Measurements from ENCODE around the gene UROC1.

UROC1 gene

DNA sequence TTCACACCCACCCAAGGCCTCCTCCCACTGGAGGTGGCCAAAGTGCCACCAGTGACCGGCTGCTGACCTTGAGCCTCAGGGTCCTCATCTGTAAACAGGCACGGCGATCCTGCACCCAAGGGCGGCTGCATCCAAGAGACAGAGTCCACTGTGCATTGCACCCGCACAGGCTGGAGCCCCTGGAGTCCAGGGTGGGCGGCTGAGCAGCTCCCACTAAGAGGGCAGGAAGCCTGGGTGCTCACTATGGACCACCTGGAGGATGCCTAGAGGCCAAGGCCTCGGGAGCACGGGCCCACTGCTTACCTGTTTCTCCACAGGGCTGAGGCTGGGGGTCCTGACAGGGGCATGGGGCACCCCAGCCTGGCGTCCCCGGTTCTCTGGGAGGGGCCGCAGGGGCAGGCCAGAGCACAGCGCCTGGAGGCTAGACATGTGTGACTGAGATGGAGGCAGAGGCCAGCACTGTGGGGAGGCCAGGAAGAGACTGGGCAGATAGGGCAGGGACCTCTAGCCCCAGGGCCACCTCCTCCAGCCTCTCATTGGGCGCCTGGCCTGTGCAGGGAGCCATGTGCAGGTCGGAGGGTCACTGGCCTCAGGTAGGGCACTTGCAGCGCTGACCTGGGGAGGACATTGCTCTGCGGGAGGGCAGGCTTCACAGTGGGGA lies at the start of gene UROC1:
TSS of gene UROC1 (minus strand) at position 483 of the 661 bp plus-strand sequence. CDS start at position 429, 54 bp downstream.
- no peak for DNase-seq

DNA sequence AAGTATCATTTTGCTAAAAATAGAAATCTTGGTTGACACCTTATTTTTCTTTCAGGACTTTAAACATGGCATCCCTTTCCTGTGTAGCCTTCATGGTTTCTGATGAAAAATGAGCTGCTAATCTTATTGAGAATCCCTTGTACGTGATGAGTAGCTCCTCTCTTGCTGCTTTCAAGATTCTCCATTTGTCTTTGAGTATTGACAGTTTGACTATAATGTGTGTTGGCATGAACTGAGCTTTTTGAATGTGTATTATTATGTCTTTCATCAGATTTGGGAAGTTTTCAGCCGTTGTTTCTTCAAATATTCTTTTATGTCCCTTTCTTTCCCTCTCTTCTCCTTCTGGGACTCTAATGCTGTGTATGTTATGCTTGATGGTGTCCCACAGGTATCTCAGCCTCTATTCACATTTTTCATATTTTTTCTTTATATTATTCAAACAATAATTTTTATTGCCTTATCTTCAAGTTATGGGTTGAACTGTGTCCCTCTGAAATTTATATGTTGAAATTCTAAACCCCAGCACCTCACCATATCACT lies 45.2 kb upstream of the UROC1 start:
- DNase-seq = no peak

DNA sequence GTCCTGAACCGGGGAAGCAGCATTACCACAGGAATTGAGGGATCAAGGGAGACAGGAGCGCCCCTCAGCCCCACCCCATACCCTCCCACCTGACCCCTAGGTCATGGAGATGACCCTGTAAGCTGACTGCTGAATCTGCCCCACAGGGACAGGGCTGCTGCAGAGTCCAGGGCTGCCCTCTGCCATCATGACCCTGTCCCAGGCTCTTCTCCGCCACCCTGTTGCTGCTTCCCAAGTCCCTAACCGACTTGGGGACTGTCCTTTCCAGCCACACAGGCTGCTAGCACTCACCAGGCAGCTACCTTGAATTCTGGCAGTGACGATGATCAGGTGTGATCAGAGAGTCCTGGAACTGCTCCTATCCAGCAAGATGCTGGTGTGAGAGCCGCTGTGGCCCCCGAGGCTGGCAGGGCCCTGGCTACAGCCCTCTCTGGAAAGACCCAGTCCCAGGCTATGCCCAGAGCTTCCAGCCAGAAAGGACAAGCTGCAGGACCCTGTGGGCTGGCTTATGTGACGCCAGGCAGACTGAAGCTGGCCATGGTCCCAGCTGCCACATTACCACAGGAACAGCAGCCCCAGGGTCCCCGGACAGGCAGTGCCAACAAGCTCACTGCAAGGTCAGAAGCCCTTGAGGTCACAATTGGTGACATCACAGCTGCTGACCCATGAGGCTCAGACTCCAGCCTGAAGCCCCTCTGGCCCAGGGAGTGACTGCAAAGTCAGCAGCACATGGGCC lies 40.9 kb upstream of the UROC1 start, which contains the start of gene C3orf22:
TSS of gene C3orf22 (minus strand) at position 597 of the 736 bp plus-strand sequence. CDS start 5,542 bp downstream, outside the sequence.
- no peak for DNase-seq

DNA sequence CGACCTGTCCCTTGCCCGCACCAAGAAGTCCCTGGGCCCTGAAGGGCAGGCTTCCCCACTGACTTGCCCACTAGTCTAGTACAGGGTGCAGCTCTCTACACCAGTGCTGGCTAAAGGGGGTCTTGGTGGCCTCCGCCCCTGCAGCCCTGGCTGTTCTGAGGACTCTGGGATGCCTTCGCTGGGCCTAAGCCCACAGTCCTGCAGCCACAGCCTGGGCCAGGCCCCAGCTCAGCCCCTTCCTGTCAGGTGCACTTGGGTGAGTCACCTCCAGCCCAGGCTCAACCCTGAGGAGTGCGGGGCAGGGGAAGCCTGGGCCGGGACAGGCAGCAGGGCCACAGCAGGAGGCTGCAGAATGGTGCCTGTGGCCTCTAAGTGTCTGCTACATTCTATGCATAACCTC lies 40.2 kb upstream of the UROC1 start:
- no peak for DNase-seq

DNA sequence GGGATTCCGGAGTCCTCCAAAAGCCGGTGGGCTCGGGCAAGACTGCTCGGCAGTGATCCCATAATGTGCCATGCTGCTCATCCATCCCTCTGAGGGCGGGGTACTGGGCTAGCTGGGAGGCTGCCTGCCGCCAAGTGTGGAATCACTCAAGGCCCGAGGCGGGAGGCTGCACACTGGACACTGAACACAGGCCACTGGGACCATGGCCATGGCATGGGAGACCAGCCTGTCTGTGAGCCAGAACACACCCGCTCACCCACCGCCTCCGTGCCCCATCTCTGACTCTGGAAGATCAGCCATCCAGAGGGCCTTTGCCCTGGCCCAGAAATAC lies 39.8 kb upstream of the UROC1 start:
- DNase-seq = no peak

DNA sequence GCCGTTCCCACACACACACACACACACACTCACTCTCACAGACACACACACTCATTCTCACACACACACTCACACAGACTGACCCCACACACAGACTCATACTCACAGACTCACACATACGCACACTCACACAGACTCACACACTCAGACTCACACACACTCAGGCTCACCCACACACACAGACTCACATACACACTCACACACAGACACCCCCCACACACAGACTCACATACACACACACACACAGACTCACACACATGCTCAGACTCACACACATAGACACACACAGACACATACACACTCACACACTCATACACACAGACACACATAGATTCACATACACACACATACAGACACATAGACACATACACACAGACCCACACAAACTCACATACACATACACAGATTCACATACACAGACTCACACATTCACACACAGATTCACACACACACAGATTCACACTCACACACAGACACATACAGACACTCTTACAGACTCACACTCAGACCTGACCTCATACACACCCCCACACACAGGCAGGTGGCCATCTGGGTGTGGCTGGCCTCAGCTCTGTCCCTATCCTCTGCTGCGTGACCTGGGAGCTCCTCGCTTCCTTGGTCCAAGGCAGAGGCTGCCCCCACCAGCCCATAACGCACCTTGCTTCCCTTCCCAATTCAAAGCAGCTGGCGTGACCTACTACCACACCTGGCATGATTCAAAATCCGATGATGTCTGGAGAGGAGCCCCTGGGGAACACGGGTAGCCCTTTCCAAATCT lies 39.3 kb upstream of the UROC1 start:
- DNase-seq = no peak

DNA sequence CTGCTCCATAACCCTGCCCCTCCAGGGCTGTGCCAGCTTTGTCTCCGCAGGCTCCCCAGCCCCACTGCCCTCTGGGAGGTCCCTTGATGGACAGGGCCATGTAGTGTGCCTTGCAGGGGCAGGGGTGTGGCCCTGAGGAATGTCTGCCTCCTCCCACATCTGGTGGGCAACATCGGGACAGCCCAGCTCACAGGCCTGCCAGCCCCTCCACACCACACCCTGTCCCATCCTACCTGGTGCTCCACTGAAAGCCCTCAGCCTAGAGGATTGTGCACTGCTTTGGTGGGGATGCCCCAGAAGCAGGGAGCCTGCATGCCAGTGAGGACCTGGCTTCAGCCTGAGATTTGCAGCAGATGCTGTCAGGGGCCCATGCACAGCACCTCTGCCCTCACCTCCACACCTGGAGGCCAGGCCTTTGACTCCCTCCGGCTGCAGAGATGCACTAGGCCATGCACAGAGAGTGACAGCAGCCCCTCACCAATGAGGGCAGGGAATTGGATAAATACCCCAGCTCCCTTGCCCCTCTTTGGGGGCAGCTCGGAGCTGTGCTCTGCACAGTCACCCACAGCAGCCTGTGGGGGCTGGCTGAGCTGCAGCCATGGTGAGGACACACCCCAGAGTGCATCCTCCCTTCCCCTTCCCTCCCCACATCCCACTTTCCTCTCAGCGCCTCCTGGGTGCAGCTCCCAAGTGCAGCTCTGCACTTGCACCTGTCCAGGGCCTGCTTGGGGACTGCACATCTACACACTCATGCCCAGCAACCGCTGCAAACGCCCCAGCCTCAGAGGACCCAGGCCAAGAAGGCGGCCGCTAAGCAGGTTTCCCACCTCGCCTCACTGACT lies 38.4 kb upstream of the UROC1 start:
- no peak for DNase-seq

DNA sequence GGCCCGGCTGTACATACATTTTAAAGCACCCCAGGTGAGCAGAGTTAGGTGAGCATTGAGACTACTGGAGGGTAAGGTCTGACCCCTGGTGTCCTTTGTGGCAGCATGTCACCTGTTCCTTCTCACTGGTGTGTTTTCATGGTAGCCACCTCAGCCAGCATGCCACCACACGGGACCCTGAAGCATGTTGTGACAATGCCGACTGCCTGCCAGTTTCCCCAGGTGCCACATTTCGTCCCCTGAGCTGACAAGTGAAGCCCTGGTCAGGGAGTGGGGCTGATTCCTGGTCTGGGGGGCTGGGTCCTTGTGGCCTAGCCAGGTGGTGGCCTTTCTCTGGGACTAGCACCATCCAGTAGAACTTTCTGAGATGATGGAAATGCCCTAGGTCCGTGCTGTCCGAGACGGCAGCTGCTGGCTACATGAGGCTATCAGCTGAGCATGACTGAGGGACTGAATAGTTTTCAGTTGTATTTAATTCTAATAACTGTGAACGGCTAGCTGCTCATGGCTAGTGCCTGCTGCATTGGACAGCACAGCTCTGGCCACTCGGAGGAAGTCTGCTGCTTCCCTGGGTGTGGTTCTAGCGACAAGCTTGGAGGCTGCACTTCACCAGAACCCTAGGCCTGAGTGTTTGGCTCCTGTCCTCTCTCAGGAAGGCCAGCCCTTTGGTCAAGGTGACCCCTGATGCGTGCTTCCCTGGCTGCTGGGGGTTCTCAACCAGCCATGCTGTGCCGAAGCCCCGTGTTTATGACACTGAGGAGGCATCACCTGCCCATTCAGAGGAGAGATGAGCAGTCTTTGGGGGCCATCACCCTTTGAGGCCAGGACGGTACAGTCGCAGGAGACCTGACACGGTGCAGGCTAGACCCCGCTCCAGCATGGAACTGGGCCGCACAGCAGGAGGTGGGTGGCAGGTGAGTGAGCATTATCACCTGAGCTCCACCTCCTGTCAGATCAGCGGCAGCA lies 37.3 kb upstream of the UROC1 start:
- DNase-seq = no peak

DNA sequence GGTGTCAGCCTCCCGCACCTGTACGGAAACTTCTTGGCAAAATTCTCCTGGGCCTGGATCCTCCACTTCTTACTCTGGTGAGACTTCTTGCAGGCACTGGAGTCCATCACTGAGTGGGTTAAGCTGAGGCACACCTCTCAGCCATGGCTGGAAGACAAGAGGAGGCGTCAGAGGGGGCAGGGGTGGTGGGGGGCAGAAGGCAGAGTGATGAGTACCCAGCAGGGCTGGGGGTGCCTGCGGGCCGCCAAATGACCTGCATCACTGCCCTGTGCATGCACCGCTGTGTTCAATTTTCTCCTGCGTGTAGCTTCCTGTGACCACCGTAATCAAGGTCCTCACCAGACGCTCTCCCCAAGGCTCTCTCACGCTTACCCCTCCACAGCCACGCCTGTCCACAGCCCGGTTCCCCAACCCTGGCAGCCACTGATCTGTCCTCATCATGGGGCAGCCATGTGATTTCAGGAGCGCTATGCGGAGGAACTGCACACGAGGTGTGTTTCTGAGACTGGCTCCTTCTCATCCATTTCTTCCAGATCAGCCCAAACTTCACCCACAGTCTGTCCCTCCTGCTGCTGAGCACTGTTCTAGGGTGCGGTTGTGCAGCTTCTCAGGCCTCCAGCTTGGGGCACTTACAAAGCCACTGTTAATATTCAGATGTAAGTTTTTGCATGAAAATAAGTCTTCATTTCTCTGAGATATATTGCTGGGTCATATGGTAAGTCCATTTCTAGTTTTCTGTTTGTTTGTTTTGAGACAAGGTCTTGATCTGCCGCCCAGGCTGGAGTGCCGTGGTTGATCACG lies 35.9 kb upstream of the UROC1 start:
- DNase-seq = no peak

DNA sequence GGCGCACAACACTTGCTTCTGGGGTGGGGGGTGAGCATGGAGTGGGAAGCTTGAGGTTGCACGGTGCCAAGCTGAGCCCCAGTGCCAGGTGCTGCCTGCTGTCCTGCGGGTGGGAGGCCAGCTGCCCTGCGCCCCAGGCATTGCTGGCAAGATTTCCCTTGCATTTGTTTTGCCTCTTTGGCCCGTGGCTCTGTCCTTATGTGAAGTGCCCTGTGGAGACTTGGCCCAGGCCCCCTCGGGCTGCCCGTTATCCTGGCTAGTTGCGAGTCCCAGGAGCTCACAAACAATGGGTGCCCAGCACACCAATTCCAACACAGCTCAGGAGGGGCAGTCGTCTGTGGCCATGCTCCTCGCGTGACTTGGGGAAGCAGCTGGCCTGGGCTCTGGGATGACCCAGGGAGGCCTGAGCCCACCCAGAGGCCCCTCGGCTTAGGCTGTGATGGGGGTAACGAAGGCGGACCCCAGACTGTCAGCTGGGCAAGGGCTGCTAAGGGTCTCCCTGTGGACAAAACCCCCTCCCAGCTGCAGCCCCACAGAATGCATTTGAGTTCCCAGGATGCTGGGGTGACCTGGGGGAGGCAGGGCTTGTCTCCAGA lies 35.2 kb upstream of the UROC1 start:
- DNase-seq = no peak

DNA sequence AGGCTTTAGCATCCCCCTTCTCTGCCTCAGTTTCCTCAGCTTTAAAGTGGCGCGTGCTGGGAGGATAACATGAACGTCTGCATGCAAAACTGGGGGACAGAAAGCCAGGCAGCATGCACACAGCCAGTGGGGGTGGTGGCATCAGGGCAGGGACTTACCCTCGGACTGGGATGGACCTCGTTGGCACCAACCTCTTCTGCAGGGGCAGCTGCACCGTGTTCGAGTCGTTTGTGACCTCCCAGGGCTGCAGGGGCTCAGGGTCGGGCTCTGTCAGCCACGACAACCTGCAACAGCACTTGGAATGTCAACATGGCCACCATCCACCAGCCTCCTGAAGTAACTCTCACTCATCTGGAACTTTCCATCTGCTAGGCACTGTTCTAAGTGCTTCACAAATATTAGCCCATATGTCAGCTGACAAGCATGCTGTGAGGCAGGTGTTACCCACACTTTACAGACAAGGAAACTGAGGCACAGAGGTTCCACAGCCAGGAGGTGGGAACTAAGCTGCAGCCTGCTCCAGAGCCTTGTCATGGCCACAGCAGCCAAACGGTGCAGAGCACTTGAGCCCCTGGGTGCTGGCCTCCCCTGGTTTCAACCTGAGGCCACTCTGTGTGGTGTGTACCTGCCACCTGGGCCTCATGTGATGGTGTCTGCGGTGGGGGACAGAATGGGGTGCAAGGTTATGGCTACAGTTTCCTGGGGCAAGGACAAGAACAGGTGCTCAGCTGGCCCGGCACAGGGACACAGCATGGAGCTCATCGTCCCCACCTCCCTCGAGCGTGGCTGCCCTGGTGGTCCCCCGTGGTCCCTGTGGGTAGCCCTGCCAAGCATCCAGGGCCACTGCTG lies 34.5 kb upstream of the UROC1 start:
- no peak for DNase-seq

DNA sequence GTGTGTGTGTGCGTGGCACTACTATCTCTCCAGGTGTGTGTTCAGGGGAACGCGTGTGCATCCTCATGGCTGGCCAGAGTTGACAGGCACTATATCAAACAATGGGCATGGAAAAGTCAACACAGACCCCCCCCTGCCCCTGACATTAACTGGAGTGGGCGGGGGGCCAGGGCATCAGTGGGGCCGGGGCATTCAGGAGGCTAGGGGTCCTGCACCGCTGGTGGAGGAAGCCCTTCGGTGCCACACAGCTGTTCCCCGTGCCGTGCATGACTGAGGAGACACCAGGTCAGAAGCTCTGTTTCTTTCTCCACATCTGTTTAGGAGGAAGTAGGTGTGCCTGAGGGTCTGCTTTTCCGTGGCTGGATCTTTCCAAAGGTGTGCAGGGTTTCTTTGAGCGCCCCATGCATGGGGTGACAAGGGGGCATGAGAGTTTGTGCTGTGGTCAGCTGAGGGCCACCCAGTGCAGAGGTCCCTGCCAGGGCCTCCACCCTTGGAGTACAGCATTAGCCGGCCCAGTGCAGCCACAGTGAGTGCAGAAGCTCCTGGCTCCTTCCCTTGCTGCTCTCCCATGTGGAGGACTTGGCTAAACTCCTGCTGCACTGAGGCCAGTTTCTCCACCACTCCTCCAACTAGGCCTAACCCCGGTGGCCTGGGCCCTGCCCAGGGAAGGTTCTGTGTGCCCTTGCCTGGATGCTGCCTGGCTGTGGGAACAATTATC lies 33.7 kb upstream of the UROC1 start:
- DNase-seq = no peak

DNA sequence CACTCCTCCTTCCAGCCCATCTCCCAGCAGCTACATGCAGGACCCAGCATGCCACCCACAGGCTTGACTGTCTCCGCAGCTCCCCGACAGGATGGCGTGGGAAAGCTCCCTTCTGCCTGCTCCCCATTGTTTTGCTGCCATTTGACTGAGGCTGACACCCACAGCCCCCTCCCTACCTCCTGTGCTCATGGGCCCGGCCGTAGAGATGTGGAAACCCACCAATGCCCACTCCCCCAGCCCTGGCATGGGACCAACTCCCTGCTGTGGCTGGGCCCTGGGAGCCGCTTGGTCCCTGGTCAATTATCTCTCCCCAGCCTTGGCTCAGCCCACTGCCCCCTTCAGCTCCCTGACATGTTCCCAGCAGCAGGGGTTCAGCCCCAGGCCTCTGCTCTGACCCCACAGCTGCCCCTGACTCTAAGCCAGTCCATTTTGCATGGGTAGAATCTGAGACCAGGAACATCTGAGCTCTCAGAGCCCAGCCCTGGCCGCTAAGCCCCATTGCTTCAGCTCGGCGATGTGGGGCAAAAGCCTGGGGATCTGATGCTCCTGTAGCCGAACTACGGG lies 33.0 kb upstream of the UROC1 start:
- DNase-seq = no peak

DNA sequence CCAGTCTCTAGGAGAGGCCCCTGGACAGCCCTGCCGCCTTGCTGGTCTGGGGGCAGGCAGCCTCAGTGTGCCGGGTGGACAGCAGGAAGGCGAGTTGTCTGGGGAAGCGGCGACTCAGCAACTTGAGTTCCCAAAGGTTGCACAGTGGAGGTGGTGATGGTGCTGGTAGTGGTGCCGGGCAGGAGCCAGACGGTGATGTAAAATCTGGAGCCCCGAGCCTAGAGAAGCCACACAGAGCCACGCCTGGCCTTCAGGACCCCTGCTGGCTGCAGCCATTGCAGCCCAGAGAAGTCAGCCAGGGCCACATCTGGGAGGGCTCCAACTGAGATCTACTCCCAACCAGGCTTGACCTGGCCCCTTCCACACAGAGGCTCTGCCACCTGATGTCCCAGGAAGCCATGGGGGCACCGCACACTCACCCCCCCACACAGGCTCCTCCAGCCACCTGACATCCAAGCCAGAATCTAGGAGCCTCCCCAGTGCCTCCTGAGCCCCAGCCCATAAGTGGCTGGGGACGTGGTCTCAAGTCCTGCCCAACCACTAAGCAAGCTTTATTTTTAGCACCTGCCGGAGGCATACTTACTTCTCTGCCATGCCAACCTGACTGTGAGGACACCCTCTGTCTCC lies 32.4 kb upstream of the UROC1 start:
- no peak for DNase-seq

DNA sequence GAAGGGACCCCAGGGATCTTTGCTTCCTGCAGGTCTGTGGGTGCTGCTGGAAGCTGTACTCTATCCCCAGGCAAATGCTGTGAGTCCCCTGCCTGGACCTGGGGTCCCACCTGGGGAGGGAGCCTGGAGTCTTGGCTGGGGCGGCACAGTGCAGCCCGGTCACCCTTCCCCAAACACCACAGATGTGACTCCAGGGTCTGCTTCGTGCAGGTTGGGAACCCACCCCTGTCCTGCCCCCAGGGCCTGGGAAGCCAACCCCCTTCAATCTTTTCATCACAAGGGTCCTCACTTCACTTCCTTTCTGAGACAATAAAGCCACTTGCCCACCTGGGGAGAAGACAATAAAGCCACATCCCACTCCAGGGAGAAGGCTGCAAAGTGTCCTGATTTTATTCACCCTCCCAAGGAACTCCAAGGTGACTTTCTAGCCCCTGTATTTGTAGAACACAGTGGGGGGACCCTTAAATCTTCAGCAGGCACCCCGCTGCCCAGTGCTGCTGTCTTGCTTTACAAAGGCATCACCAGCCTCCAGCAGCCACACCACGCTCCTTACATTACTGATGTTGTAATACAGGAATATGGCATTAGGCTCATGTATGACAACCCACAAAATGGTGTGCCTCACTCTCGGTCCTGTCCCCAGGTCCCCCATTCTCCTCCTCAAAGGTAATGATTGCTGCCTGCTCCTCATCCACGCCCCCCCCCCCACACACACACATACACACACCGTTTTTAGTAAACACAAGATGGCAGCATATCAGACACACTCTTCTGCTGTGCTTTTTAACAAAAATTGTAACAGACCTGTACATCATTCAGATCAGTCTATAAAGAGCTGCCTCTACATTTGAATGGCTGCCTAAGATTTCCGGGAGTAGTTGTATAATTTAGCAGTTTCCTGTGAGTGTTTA lies 31.2 kb upstream of the UROC1 start:
- no peak for DNase-seq

DNA sequence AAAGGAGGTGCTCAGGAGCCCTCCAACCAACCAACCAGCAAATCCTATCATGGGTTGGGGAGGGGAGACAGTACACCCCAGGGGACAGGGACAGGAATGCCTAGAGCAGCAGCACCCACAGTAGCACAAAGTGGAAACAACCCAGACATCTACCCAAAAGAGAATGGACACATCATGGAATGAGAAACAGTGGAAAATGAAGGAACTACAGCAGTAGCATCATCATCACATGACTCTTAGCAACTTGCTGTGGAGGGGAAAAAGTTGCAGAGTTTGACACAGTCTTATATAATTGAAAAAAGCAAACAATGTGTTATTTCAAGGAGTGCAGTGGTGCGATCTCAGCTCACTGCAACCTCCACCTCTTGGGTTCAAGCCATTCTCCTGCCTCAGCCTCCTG lies 30.1 kb upstream of the UROC1 start:
- DNase-seq = no peak
